ENCODE measurements around the gene NFATC1. TPM values are rescaled to one million over a fixed set of nuclear protein-coding genes. Genes with fewer than 3 reads are reported as not detected.

Gene NFATC1
- total RNA-seq, 2 donors from 2014 or later: 20.3 to 79.3 TPM

DNA sequence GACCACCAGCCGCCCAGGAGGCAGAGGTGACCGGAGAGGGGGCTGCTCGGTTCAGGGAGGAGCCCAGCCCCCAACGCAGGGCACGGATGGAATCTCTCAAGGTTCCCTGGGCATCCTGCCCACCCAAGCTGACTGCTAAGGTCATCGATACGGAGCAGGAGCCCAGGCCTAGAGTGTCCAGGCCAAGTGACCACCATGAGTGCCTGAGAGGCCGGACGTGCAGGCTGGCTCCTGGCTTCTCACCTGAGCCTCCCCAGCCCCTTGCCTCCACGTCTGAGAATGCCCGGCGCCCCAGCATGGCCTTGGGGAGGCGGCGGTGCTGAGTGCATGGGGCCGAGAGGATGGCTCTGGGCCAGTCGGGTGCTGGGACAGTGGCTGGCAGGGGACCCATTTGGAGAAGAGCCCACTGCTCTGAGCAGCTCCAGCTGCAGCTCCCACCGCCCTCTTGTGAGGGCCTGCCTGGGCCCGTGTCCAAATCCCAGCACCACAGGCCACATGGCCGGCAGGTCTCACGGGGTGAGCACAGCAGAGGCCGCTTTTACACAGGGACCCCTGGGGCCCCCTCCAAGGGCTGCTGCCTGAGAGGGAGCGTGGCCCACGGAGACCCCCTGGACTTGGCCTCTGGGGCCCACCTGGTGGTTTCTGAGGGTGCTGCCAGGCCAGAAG is 181.1 kb downstream of the NFATC1 start:
- Mint-ChIP-seq H3K4me1 (no peaks in the 10 kb centered on the region), H3K4me3 (no peak overlapping the region), H3K9me3 (peaks cover 12% of the 10 kb centered on the region), H3K36me3 (ENCODE audit: low read depth) (no peaks in the 10 kb centered on the region), H3K27ac (no peak overlapping the region), H3K27me3 (no peaks in the 10 kb centered on the region)
- no peak for ATAC-seq (replicated peaks)

DNA sequence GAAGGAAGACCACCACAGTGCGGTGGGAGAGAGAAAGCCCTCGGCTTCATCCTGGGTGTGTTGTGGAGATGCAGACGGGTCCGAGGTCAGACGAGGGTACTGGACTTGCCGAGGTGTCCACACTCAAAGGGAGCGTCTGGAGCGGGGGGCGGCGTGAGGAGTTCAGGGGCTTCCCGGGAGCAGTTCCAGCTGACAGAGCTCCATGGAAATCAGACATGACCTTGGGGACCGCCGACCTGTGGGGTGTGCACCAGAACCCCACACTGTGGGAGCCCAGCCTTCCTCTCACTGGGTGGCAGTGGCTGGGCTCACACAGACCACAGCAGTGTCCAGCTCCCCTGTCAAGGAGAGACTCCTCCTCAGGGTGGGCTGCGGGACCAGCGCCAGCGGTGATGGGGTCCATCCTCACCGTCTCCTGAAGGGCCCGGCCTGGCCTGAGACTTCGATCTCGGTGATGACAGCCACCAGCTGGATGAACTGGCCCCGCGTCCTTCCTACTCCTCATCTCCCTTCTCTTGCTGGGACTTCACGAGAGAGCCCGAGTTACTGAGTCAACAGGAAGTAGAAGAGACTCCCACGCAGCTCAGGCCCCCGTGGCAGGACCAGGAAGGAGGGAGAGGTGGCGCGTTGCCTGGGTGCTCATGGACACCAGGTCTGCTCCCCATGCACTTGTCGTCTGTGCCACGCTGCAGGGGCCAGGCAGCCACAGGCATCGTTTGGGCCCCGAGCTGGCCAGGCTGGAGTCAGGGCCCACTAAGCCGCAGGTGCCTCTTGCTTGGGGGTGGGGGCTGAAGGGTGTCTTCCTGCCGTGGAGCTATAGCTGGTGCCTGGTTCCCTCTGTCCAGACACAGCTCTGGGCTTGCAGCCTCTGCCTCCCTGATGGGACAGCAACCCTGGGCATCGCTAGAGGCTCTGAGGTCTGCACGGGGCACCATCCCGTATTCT is 182.0 kb downstream of the NFATC1 start:
- Mint-ChIP-seq H3K4me3 (no peak overlapping the region), H3K27ac (no peak overlapping the region), H3K9me3 (peaks cover 8% of the 10 kb centered on the region), H3K36me3 (ENCODE audit: low read depth) (no peaks in the 10 kb centered on the region), H3K27me3 (no peaks in the 10 kb centered on the region), H3K4me1 (no peaks in the 10 kb centered on the region)
- no peak for ATAC-seq (replicated peaks)

DNA sequence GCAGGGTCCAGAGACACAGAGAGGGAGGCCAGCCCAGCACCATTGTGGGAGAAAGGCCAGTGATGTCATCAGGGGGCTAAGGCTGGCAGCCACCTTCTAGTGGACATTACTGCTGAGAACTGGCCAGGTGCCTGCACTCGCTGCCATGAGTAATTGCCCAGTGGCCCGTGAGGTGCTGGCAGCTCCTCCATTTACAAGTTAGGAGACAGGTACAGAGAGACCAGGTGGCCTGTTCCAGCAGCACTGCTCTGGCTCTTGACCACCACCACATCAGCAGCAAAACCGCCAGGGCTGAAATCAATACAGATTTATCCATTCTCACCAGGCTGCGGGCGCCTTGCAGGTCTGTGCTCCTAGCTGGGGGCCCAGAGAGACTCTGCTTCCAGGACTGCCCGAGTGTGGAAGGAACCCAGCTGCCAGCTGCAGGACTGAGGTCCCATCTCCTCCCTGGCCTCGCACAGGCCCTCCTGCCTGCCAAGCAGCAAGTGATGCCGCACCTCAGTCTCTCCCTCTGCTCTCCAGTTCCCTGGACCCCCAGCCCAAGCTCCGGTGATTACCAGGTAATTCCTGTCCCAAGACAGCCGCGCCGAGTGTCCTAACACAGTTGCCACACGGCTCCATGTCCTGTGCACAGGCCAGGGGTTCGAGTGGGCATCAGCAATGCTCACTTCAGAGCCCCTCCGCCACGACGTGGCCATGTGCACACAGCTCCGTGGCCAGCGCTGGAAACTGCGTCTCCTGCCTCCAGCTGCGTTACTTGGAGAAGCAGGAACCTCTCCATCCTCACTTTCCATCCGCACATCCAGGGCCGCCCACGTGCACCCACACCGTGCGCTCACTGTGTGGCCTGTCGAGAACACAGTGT is 182.9 kb downstream of the NFATC1 start:
- Mint-ChIP-seq H3K27ac (no peak overlapping the region), H3K4me3 (no peak overlapping the region), H3K36me3 (ENCODE audit: low read depth) (no peaks in the 10 kb centered on the region), H3K27me3 (no peaks in the 10 kb centered on the region), H3K4me1 (no peaks in the 10 kb centered on the region), H3K9me3 (peaks cover under 1% of the 10 kb centered on the region)
- no peak for ATAC-seq (replicated peaks)

Data from activated T-helper 17 cell treated with anti-CD3 and anti-CD28 coated beads, Interleukin-2, amount 50 U/mL, for 72 hours (primary cell).